Upper lobe of left lung (tissue), 4 donors: Measurements from ENCODE around the gene PPP1R15B.

Experiments used
- POLR2A ChIP-seq, 4 donors: fragments of 450-650 bp; IDR thresholded peaks; one replicate each; pipeline ENCODE4 v1.5.1; 2016 to 2017; ENCODE audit warnings: antibody characterized with exemption in 4 of 4, mild to moderate bottlenecking in 2 of 4
- TF ChIP-seq, protein P1 (sequence below), 6 experiments: fragments of 450-650 bp in 4 of 6; fragments of 200-600 bp in 2 of 6; sonication (generic) in 2 of 6; IDR thresholded peaks; one replicate each; pipeline ENCODE4 v1.5.1; 2016 to 2019; ENCODE audit warnings: antibody characterized with exemption in 6 of 6

DNA sequence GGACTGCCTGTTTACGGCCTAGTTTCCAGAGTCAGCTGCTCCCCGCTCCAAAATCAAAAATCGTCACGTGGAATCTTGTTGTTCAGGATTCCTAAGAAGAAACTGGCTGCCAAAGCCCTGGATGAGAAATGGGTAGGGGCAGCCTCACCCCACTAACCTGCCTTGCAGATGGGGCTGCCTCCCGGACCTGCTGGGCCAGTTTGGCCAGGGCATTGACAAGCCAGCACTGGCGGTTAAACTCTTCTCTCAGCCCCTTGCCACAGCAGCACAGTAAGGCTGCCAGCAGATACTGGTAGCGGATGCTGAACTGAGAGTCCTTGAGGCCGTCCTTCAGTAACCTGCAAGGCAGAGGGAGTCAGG, 31.6 kb upstream of the PPP1R15B start:
- TF ChIP-seq, protein P1, sequence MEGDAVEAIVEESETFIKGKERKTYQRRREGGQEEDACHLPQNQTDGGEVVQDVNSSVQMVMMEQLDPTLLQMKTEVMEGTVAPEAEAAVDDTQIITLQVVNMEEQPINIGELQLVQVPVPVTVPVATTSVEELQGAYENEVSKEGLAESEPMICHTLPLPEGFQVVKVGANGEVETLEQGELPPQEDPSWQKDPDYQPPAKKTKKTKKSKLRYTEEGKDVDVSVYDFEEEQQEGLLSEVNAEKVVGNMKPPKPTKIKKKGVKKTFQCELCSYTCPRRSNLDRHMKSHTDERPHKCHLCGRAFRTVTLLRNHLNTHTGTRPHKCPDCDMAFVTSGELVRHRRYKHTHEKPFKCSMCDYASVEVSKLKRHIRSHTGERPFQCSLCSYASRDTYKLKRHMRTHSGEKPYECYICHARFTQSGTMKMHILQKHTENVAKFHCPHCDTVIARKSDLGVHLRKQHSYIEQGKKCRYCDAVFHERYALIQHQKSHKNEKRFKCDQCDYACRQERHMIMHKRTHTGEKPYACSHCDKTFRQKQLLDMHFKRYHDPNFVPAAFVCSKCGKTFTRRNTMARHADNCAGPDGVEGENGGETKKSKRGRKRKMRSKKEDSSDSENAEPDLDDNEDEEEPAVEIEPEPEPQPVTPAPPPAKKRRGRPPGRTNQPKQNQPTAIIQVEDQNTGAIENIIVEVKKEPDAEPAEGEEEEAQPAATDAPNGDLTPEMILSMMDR (IDR thresholded peaks at IDR 0.05), result no peak
- TF ChIP-seq POLR2A (IDR thresholded peaks at IDR 0.05), result no peak
